Esophagus muscularis mucosa (tissue), 4 donors: ENCODE data around the gene MYCN.

ENCODE experiments used
- EP300 ChIP-seq: sonication (generic); formaldehyde crosslinking; IDR thresholded peaks from one replicate; pipeline ENCODE4 v1.6.1; 2017; ENCODE audit warnings: antibody characterized with exemption
- POLR2AphosphoS5 ChIP-seq, 2 donors: sonication (generic); formaldehyde crosslinking; IDR thresholded peaks; one replicate each; pipeline ENCODE4 v1.6.1; 2017; ENCODE audit warnings: antibody characterized with exemption in 2 of 2
- TF ChIP-seq, protein P1 (sequence below), 3 experiments: fragments of 200-600 bp in 2 of 3; fragments of 450-650 bp in 1 of 3; sonication (generic) in 2 of 3; IDR thresholded peaks; one replicate each; pipeline ENCODE4 v1.5.1; 2017 to 2019; ENCODE audit warnings: antibody characterized with exemption in 3 of 3, mild to moderate bottlenecking in 2 of 3, moderate library complexity in 1 of 3

DNA sequence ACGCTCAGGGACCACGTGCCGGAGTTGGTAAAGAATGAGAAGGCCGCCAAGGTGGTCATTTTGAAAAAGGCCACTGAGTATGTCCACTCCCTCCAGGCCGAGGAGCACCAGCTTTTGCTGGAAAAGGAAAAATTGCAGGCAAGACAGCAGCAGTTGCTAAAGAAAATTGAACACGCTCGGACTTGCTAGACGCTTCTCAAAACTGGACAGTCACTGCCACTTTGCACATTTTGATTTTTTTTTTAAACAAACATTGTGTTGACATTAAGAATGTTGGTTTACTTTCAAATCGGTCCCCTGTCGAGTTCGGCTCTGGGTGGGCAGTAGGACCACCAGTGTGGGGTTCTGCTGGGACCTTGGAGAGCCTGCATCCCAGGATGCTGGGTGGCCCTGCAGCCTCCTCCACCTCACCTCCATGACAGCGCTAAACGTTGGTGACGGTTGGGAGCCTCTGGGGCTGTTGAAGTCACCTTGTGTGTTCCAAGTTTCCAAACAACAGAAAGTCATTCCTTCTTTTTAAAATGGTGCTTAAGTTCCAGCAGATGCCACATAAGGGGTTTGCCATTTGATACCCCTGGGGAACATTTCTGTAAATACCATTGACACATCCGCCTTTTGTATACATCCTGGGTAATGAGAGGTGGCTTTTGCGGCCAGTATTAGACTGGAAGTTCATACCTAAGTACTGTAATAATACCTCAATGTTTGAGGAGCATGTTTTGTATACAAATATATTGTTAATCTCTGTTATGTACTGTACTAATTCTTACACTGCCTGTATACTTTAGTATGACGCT is 5.8 kb downstream of the MYCN start:
- TF ChIP-seq, protein P1, sequence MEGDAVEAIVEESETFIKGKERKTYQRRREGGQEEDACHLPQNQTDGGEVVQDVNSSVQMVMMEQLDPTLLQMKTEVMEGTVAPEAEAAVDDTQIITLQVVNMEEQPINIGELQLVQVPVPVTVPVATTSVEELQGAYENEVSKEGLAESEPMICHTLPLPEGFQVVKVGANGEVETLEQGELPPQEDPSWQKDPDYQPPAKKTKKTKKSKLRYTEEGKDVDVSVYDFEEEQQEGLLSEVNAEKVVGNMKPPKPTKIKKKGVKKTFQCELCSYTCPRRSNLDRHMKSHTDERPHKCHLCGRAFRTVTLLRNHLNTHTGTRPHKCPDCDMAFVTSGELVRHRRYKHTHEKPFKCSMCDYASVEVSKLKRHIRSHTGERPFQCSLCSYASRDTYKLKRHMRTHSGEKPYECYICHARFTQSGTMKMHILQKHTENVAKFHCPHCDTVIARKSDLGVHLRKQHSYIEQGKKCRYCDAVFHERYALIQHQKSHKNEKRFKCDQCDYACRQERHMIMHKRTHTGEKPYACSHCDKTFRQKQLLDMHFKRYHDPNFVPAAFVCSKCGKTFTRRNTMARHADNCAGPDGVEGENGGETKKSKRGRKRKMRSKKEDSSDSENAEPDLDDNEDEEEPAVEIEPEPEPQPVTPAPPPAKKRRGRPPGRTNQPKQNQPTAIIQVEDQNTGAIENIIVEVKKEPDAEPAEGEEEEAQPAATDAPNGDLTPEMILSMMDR (IDR thresholded peaks at IDR 0.05), result no peak
- no peak for TF ChIP-seq POLR2AphosphoS5 (IDR thresholded peaks at IDR 0.05)
- no peak for TF ChIP-seq EP300
